Measurements from ENCODE around the gene ISYNA1. TPM values are rescaled to one million over a fixed set of nuclear protein-coding genes. Genes with fewer than 3 reads are reported as not detected.

ISYNA1 gene
- total RNA-seq, 1 donor from 2014 or later: 208 TPM

DNA sequence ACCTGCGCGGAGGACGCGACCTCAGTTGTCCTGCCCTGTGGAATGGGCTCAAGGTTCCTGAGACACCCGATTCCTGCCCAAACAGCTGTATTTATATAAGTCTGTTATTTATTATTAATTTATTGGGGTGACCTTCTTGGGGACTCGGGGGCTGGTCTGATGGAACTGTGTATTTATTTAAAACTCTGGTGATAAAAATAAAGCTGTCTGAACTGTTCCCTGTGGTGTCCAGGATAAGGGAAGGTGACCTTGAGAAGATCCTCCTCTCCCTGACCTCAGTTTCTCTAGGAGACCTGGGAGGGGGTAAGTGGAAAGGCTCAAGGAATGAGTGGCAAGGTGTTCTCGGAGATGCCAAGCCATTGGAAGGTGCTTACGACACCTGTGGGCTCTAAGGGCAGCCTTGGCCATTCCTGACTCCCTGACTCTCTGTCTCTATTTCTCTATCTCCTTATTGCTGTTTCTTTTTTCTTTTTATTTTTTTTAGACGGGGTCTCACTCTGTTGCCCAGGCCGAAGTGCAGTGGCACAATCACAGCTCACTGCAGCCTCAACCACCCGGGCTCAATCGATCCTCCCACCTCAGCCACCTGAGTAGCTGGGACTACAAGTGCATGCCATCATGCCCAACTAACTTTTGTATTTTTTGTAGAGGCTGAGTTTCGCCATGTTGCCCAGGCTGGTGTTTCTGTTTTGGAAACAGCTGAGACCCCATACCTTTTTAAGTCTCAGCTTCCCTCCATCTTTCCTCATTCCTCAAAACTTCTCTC lies 48.8 kb downstream of the ISYNA1 start:
- Mint-ChIP-seq H3K4me3 (ENCODE audit: unreplicated experiment) (peak overlapping the region; percentile 63), H3K4me1 (ENCODE audit: low read depth) (peaks cover 39% of the 10 kb centered on the region)

GRCh38 chr19:18388100-18388959 lies 49.6 kb downstream of the ISYNA1 start:
- Mint-ChIP-seq H3K9me3 (ENCODE audit: low read depth) (no peaks in the 10 kb centered on the region), H3K4me1 (ENCODE audit: low read depth) (peaks cover 39% of the 10 kb centered on the region), H3K4me3 (ENCODE audit: unreplicated experiment) (peak overlapping the region; percentile 89), H3K27me3 (ENCODE audit: low read depth) (no peaks in the 10 kb centered on the region), H3K36me3 (ENCODE audit: low read depth) (peaks cover 9% of the 10 kb centered on the region), H3K27ac (ENCODE audit: unreplicated experiment) (peak overlapping the region; percentile 61)
- TF ChIP-seq CTCF (IDR thresholded peaks at IDR 0.05): peak; percentile 99
- DNase-seq (ENCODE audit: low spot score): no peak

More for the DNA sequence above, 48.8 kb downstream of the ISYNA1 start:
- Mint-ChIP-seq H3K36me3 (ENCODE audit: low read depth) (peaks cover 9% of the 10 kb centered on the region), H3K27ac (ENCODE audit: unreplicated experiment) (no peak overlapping the region), H3K27me3 (ENCODE audit: low read depth) (no peaks in the 10 kb centered on the region), H3K9me3 (ENCODE audit: low read depth) (no peaks in the 10 kb centered on the region)
- no peak for DNase-seq (ENCODE audit: low spot score)
- no peak for TF ChIP-seq CTCF (IDR thresholded peaks at IDR 0.05)

DNA sequence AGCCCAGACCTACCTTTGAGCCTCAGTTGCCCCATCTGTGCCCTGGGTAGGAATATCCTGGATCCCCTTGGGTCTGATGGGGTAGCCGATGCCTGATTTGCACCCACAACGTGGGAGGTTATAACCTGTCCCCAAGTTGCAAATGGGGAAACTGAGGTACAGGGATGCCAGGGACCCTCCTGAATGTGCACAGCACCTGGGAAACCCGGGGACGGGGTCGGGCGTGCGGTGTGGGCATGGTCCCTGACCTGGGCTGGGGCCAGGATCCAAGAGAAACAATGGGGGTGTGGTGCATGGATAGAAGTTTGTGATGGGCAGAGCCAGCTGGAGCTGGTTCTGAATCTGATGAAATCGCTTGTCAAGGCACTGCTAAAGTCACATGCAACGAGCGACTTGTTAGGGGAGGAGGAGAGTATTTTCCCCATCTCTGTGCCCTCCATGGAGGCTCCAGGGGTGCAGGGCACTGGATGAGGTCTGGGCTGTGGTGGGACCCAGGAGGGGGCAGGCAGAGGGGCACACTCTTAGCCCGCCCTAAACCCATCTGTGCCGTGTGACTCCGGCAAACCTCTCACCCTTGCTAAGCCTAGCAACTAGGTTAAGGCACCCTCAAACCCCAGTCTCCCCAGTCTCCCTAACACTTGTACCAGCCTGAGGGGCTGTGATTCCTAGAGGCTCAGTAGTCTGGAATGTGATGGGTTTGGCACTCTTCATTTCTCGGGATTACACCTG lies 51.2 kb downstream of the ISYNA1 start:
- peaks cover 44% of the 10 kb centered on the region for H3K4me1 Mint-ChIP-seq (ENCODE audit: low read depth)
- H3K27me3 Mint-ChIP-seq (ENCODE audit: low read depth): no peaks in the 10 kb centered on the region
- peak overlapping the region; percentile 95 for H3K27ac Mint-ChIP-seq (ENCODE audit: unreplicated experiment)
- peaks cover 9% of the 10 kb centered on the region for H3K36me3 Mint-ChIP-seq (ENCODE audit: low read depth)
- no peak for DNase-seq (ENCODE audit: low spot score)
- no peak for TF ChIP-seq CTCF (IDR thresholded peaks at IDR 0.05)
- no peaks in the 10 kb centered on the region for H3K9me3 Mint-ChIP-seq (ENCODE audit: low read depth)
- H3K4me3 Mint-ChIP-seq (ENCODE audit: unreplicated experiment): peak overlapping the region; percentile 89

- Mint-ChIP-seq H3K9me3 (ENCODE audit: low read depth) (no peaks in the 10 kb centered on the region), H3K4me3 (ENCODE audit: unreplicated experiment) (peak within 1 kb of the TSS; percentile 89), H3K36me3 (ENCODE audit: low read depth) (peaks cover 9% of the 10 kb centered on the region), H3K27ac (ENCODE audit: unreplicated experiment) (peak within 1 kb of the TSS; percentile 95), H3K4me1 (ENCODE audit: low read depth) (peaks cover 45% of the 10 kb centered on the region), H3K27me3 (ENCODE audit: low read depth) (no peaks in the 10 kb centered on the region)
- no peak for DNase-seq (ENCODE audit: low spot score)
- peak; percentile 82 for TF ChIP-seq CTCF (IDR thresholded peaks at IDR 0.05)
Measured at GRCh38 chr19:18385675-18386542, 52.0 kb downstream of the ISYNA1 start, which contains the start of gene GDF15. Gene GDF15, plus strand, starts transcription at chr19:18386158. Its CDS starts 32 bp downstream, at chr19:18386190.

Measured in chondrocyte (in vitro differentiated cells).